HG02763 (cell line): ENCODE measurements around the gene UNC119B.

Experiments
- ATAC-seq: cut with Tn5 transposase; IDR thresholded peaks from one replicate; pipeline ENCODE4 v1.9.1; 2021; ENCODE audit warnings: mild to moderate bottlenecking, moderate library complexity; ENCODE audit not compliant: unreplicated experiment

Gene UNC119B

DNA sequence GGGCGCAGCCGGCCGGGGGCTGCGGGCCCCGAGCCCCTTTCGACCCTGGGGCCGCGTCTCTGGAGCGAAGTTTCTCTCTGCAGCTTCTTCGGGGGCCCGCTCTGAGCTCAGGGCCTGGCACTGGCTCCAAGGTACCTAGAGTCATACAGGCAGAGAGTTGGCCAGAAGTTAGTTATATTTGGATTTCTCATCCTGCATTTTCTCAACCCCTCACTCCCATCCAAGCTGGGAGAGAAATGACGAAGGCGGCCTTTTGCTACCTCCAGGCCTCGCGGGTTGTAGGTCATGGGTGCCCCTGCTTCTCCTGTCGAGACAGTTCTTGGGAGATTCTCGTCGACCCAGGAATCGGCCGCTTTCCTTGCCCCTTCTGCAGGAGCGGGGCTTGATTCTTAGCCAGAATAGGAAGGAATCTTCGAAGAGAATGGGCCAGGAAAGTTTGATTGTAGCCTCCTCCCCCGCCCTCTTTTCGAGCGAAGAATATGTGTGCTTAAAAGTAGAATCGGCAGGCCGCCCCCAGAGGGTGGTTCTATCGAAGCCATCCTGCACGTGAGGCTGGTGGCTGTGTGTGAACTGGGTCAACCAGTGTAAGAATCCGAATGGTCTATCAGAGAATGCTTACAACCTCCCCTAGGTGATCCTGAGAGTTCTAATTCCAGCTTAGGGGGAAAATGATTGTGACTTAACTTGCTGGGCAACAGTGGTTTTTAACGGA, 22.5 kb upstream of the UNC119B start:
- no peak for ATAC-seq

DNA sequence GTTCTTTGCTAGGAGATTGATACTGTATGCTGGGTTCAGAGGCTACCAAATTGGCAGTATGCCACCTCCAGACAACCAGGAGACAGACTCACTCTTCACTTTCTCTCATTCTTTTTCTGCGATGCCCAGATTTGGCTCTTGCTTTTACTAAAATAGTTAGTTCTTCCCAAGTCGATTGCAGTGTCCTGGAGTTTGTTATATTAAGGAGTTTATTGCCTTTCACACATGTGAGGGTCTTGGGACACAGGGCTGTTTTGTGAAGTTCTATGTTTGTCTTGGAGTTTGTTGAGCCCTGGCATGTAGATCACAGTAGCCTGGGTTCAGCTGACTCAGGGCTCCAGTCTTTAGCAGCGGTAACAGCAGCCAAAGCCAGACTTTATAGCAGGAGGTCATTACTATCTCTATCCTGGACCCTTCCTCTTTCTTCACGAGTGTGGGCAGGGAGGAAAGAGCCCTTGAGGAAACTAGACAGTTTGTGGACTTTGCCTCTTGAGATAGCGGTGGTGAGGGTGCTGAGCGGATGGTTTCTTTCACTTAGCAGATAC, 21.7 kb upstream of the UNC119B start:
- ATAC-seq, result no peak

DNA sequence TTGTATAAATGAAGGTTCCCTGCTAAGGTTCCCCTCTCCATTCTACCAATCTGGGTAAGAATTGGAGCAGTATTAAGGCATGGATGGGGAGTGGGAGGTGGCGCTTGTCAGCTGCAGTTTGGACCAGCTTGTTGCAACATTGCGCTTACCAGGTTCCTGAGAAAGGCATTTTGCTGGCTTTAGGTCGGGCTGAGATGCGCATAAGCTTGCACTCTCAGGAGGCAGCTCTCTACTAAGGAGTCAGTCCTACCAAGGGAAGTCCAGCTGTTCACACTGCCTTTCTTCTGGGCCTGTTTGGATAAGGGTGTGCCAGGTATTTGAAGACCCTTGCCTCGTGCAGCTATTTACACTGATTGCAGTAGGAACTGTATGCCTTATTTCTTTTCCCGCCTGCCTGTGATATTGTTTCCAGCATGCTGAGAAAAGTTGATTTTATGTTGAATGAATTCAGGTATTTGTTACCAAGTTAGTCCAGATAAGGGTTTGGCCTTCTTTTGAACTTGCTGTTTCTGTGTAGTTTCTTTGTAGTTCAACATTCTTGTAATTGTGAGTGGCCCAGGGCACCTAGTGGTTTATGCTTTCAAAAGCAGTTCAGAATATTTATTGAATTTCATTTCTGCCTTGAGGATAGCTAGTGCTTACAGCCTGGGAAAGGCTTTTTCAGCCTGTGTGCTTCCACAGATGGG, 20.7 kb upstream of the UNC119B start:
- ATAC-seq, result no peak

DNA sequence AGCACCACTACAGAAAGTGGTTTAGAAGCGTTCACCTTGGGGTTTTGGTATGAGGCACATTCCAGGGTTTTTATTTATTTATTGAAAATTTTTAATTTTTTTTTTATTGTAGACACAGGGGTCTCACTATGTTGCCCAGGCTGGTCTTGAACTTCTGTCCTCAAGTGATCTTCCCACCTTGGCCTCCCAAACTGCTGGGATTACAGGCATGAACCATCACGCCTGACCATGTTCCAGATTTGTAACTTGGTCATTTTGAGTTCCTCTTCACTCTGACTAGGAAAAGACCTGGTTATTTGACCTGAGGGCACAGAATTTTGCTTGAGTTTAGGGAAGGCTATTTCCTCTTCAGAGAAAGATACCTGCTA, 20.2 kb upstream of the UNC119B start:
- no peak for ATAC-seq

DNA sequence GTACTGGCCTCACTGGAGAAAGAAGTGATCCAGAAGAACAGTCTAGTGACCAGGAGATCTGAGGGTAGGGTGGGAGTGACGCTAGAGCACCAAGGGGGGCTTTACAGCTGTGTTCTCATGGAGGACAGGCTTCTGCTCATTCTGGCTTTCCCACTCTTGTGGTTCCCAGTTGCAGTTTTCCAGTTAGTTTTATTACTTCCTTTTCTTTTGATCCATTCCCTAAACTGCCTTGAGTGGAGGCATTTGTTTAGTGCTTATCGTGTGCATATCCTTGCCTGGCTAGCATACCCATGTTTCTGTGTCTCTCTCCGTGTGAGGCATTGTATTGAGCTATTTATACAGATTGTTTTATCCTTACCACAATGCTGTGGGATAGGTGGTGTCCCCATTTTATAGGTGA, 19.3 kb upstream of the UNC119B start:
- ATAC-seq, result no peak

DNA sequence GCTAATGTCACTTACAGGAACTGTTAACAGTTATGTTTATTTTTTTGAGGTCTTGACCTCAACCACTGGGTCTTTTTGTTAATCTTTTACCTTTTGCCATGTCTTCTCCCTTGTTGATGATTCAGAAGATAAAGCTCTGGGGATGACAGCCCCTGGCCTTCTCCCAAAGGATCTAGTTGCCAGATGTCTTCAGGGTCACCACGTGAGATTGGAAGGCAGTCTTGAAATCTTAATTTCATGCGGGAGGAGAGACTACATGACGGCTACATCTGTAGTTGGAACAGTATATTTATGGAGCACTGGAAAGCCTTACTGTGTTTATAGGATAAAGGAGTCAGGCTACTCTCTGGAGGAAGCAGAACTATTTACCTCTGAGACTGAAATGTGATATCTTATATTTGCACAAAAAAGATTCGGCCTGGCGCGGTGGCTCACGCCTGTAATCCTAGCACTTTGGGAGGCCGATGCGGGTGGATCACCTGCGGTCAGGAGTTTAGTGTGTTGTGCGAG, 17.7 kb upstream of the UNC119B start:
- no peak for ATAC-seq

DNA sequence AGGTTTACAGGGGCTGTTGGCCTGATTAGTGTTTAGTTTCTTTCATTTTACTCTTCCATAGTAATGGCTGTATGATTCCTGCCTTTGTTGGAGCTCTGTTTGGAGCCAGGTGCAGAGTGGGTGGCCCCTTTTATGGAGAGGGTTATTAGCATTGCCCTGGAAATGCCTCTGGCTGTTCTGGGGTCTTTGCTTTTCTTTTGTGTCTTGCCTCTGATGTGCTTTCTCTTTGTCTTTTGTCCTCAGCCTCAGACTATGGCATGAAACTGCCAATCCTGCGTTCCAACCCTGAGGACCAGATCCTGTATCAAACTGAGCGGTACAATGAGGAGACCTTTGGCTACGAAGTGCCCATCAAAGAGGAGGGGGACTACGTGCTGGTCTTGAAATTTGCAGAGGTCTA, 16.4 kb upstream of the UNC119B start:
- ATAC-seq, result no peak

DNA sequence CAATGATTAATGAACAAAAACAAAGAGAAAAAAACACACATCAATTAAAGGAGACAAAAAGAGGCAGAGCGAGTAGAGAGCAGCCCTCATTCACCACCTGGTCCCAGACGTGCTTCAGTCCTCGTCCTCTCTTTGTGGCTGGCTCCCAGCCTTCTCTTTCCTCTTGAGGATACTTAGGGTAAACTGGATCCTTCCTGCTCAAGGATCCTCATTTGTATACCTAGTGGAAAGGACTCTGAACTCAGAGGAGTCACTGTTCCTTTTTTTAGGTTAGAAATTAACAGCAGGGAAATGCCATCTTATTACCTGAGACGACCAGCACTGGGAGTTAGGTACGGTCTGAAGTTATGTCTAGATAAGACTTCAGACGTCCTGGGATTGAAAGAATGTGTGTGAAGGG, 13.6 kb upstream of the UNC119B start:
- no peak for ATAC-seq

DNA sequence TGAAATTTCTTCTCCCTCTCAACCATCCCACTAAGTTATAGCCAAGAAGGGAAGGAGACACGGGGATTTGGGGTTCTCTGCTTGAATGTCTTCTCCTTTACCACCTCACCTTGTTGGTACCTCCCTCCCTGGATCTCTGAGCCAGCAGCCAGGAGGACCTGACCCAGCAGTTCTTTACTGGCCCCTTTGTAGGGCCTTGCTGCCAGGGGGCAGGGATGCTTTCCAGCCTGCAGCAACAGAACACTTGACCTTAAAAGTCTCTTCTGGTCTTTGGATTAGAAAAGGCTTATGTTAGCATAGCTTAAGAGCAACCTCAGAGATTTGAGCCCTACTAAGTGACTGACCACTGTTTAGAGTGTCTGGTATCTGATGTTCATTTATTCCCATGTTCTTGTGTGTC, 12.9 kb upstream of the UNC119B start:
- no peak for ATAC-seq

DNA sequence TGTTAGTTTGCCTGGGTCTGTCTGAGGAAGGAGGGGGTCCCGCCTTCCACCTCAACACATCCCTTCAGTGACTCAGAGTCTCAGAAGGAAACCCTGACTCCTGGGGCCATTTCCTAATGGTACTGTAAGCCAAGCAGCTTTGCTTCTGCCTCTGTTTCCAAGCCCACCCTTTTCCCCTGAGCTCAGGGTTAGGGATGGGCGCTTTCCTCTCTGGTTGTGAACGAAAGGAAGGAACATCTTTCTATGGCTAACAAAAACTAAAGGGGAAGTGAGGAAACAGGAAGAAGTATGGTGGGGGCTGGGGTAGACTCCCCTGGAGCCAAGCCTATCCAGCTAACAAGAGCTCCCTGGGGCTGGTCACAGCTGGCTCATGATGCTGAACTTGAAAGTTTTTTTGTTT, 11.6 kb upstream of the UNC119B start:
- no peak for ATAC-seq

DNA sequence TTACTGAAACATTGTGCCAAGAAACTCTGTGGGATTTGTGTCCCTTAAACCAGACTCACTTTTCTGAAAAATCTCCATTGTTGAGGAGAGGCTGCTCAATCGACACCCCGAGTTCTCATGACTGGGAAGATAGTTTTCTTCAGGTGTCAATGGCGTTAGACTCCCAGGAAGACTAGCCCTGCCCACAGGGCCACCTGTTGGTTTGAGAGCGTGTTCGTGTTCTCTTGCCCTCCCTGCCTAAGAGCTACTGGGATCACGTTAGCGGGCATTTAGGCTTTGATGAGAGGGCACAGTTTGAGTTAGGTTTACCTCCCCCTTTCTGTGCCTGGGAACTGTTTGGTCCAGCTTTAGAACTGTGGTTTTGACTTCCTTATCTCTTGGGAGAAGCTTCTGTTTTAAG, 10.7 kb upstream of the UNC119B start:
- no peak for ATAC-seq

DNA sequence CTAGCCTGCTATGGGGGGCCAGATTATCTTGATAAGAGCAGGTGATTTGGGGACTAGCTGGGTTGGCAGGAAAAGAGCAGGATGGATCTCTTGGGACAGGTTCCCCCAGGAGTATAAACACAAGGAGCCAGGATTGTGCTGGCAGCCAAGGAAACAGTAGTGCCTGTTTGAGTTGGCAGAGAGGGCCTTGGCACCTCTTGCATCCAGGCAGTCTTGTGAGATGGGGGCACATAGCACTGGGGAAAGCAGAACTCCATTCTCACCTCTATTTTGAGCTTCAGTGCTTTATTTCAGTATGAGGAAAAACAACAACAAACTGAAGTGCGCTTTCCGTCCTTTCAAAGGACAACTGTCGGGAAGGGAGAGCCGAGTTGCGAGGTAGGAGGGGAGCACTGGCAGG, 9.4 kb upstream of the UNC119B start:
- ATAC-seq, result no peak

DNA sequence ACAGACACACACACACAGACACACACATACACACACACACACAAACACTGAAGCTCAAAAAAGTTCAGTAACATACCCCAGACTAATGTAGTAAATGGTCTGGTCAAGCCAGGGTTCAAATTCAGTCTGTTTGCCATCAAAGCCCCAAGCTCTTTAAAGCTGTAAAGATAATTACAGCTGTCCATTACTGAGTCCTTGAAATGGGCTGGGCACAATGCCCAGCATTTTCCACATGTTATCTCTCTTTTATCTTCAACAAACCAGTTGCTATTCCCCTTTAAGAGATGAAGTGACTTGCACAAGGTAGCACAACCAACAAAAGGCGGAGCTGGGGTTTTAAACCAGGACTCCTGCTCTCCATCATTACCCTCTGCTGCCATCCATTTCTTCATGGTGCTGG, 7.6 kb upstream of the UNC119B start:
- ATAC-seq, result no peak

DNA sequence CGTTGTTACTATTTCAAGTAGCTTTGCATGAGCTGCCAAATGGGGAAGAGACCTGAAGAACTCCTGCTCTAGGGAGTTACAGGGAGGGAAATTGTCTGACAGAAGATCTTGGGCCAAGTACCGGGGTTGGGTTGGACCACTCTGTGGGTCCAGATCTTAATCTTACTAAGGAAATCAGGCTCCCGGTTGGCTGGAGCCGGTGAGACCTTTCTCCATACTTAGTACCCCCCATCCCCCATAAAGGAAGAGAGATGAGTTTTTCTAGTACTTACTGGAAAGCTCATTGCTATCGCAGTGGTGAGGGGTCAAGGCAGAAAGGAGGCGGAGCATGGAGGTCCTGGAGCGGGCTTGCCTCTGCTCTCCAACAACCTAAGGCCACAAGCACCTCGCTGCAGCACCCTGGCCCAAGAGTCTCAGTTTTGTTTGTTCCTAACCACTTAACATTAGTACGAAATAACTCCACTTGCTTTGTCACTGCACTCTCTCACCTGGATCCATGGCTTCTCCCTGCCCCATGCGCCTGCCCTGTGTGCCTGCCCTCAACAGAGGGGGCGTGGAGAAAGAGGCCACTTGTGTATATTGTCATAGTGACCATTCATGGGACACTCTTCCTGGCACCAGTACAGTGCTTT, 6.8 kb upstream of the UNC119B start:
- no peak for ATAC-seq

DNA sequence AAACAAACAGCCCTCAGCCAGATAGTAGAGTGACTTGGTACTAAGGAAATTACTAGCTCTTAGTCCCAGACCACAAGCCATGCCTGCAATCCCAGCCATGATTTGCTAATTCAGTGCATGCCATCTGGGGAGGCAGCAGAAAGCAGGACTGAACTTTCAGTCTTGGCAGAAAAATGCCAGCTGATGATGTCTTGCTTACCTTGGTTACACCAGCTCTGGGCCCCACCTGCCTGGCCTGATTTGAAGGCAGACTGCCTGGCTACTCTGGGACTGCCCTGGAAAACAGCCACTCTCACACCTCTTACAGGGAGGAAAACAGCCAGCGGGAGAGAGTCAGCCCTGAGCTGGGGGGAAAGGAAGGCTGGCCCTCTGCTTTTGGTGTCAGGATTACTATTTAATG, 4.6 kb upstream of the UNC119B start:
- ATAC-seq, result no peak

DNA sequence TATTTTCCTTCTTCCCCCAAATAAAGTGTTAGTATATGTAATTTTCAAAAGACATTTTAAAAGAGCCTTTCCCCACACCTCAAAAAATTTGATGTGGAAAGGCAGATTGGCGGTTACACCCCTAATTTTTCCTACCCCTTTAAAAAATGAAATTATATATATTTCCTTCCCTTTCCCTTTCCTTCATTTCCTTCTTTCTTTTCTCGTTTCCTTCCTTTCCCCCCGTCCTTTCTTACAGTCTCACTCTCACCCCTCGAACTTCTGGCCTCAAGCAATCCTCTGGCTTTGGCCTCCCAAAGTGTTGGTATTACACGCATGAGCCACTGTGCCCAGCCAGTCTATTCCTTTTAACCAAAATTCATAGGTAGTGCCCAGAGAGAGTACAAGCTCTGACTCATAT, 4.2 kb upstream of the UNC119B start:
- ATAC-seq, result no peak

DNA sequence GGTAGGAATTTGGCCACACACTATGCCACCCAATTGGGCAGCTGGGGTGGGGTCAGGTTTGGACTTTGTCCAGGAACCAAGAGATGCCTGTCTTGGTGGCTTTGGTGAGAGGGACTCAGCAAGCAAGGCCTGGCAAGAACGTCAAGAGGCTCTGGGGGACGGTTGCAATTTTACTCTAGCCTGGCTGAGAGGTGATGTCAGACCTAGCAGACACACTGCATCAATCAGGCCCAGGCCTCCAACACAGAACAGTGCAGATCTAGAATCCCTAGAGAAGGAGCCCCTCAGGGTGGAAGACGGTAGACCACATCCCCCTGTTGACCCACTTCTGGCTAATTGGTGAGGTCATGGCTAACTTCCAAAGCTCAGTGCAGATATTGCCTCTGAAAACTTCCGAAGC, 1.6 kb upstream of the UNC119B start:
- no peak for ATAC-seq

DNA sequence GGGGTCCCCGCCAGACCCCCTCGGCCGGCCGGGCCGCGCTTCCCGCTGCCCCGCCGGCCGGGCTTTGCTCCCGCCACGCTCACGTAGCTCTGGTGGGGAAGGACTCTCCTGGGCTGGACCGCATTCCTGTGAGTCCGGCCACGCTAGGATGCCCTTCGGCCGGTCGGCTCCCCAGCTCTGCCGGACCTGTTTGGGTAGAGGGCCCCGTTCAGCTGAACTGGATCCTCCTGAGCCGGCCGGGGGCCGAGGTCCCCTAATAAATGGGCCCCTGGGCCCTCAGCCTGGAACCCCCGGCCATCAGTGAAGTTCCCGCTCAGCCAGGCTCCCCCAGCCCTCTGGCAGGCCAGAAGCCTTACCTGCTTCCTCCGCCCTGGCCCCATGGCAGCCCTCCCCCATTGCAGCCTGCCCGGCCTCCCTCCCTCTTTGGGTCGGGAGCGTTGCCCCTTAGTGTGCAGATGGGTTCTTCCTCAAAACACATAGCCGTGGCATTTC, 593 bp downstream of the UNC119B start:
- ATAC-seq, result peak; percentile 17

DNA sequence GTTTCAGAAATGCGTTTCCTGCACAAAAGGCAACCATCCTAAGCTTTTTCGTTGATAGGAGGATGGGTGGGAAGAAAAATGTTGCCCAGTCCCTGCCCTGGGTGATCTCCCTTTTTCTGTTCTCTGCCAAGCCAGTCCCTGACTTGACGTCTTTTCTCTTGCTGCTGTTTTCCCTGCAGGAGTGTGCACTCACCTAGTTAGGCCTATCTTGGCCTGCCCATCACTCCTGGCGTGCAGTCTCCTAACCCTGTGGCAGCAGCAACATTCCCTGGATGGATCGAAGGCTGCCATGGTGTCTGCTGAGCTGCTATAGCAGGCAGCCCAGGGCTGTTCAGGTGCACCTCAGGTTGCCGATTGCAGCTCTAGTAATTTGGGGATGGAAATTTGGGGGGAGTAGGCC, 1.2 kb downstream of the UNC119B start:
- ATAC-seq, result no peak

DNA sequence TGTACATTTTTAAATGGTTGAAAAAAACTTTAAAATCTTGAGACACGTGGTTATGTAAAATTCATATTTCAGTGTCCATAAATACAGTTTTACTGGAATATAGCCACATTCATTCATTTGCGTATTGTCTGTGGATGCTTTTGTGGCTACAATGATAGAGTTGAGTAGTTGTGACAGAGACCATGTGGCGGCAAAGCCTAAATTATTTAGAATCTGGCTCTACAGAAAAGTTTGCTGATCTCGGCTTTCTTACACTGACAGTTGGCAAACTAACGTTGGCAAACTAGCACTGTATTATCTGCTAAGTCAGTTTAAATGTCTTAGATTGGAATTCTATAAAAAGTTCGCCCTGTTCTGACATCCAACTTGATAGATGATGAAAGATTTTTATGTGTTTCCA, 2.4 kb downstream of the UNC119B start:
- no peak for ATAC-seq

DNA sequence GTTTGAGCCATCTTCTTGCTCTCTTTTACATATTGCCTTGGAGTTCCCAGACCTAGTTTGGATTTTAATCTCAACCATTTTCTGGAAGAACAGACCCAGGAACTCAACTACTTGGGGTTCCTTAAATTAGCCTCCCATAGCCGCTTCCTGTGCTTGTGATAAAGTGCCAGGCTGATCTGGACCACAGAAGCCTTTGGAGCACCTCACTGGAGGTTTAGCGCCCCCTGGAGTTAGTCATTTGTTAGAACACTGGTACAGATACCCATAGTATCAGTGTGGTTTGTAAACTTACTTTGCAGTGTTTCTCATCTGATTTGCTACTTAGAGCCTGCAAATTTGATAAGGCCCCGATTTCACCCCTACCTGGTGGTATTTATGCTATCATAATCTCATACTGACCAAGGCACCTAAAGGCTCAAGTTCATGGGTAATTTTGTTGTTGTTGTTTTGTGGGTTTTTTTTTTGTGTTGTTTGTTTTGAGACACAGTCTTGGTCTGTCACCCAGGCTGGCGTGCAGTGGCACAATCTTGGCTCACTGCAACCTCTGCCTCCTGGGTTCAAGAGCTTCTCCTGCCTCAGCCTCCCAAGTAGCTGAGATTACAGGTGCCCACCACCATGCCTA, 3.7 kb downstream of the UNC119B start:
- ATAC-seq, result no peak
